Duodenal mucosa (tissue), 2 donors: ENCODE results near the gene HES7.

Source experiments
- H3K27ac ChIP-seq: one replicate; pipeline ENCODE4 v1.7.0; 2013; ENCODE audit warnings: low read depth, low read length
- H3K27me3 ChIP-seq, 2 donors: one replicate each; pipeline ENCODE4 v1.7.0; 2013; ENCODE audit warnings: low read length in 2 of 2, control low read depth in 1 of 2; ENCODE audit not compliant: insufficient read depth in 2 of 2, control insufficient read depth in 1 of 2
- H3K36me3 ChIP-seq, 2 donors: one replicate each; pipeline ENCODE4 v1.7.0; 2013; ENCODE audit warnings: low read length in 2 of 2, control low read depth in 1 of 2; ENCODE audit not compliant: insufficient read depth in 2 of 2, control insufficient read depth in 1 of 2
- H3K4me1 ChIP-seq, 2 donors: one replicate each; pipeline ENCODE4 v1.7.0; 2013; ENCODE audit warnings: low read length in 2 of 2, control low read depth in 1 of 2; ENCODE audit not compliant: insufficient read depth in 2 of 2, control insufficient read depth in 1 of 2
- H3K4me3 ChIP-seq, 2 donors: one replicate each; pipeline ENCODE4 v1.7.0; 2013; ENCODE audit warnings: low read length in 2 of 2, low read depth in 1 of 2
- H3K9ac ChIP-seq, 2 donors: one replicate each; pipeline ENCODE4 v1.7.0; 2013; ENCODE audit warnings: low read length in 2 of 2, low read depth in 1 of 2
- H3K9me3 ChIP-seq, 2 donors: one replicate each; pipeline ENCODE4 v1.7.0; 2013; ENCODE audit warnings: low read length in 2 of 2, control low read depth in 1 of 2; ENCODE audit not compliant: control insufficient read depth in 1 of 2

Gene HES7

DNA sequence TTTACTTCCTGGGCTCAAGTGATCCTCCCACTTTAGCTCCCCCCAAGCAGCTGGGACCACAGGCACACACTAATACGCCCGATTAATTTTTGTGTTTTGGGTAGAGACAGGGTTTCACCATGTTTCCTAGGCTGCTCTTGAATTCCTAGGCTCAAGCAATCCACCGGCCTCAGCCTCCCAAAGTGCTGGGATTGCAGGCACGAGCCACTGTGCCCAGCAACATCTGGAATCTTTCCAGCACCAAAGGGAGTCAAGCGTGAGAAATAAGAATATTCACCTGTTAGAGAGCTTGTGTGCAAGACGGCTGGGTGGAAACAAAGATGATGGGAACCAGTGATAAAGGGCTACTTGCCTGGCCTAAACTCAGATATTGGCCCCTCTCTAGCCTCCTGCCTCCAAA, 22.2 kb downstream of the HES7 start:
- Histone ChIP-seq H3K36me3 (no peaks in the 10 kb centered on the region), H3K9ac (no peak overlapping the region), H3K9me3 (no peaks in the 10 kb centered on the region), H3K27ac (no peak overlapping the region), H3K4me1 (no peaks in the 10 kb centered on the region), H3K27me3 (no peaks in the 10 kb centered on the region), H3K4me3 (no peak overlapping the region)

DNA sequence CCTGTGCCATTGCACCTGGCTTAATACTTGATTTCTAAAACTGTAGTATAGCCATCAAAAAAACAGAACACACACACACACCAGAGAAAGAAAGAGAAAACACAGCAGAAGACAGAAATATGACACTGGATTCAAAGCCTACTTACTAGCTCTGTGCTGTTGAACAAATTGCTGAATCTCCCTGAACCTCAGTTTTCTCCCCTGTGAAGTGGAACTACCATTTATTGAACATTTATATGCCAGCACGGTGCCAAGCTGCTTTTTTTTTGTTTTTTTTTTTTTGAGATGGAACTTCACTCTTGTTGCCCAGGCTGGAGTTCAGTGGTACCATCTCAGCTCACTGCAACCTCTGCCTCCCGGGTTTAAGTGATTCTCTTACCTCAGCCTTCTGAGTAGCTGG, 23.1 kb downstream of the HES7 start:
- Histone ChIP-seq H3K36me3 (no peaks in the 10 kb centered on the region), H3K9me3 (no peaks in the 10 kb centered on the region), H3K9ac (no peak overlapping the region), H3K4me3 (no peak overlapping the region), H3K27me3 (no peaks in the 10 kb centered on the region), H3K4me1 (no peaks in the 10 kb centered on the region), H3K27ac (no peak overlapping the region)

DNA sequence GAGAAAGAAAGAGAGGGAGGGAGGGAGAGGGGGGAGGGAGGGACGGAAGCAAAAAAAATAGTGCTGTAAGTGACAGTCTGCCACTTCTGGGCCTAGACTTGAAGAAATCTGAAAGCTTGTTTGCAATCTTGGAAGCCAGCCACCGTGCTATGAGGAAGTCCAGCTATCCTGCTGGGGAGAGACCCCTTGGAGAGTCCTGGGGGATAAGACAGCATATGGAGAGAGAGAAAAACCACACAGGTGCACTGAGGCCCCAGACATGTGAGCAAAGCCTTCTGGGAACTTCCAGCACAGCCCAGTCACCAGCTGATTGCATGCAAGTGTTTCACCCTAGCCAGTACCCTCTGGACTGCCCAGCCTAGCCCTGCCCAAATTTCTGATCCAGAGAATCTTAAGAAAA, 23.8 kb downstream of the HES7 start:
- no peak overlapping the region for H3K9ac ChIP-seq
- peaks cover 0 to 6% of the 10 kb centered on the region in 2 donors for H3K27me3 ChIP-seq
- H3K4me1 ChIP-seq: no peaks in the 10 kb centered on the region
- H3K9me3 ChIP-seq: no peaks in the 10 kb centered on the region
- H3K27ac ChIP-seq: no peak overlapping the region
- H3K36me3 ChIP-seq: no peaks in the 10 kb centered on the region
- no peak overlapping the region for H3K4me3 ChIP-seq

DNA sequence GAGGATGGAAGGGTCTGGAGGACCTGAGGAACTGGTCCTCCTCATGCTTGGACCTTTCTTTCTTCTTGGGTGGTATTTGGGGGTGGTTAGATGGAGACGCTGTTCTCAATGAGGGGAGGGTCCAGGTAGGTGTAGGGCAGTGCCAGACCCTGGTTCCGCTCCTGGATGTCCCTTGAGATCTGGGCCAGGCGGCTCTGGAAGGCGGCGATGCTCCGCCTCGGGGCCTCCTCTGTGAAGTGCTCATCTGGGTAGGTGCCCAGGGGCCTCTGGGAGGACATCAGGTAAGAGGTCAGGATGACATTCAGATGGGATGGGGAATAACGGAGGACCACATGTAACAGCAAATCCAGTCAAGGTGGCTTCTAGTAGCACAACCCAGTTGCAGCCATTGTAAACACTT, 27.4 kb downstream of the HES7 start:
- no peaks in the 10 kb centered on the region for H3K36me3 ChIP-seq
- no peaks in the 10 kb centered on the region for H3K9me3 ChIP-seq

GRCh38 chr17:8095361-8095760, 28.5 kb downstream of the HES7 start:
- Histone ChIP-seq H3K9me3 (no peaks in the 10 kb centered on the region), H3K4me3 (no peak overlapping the region), H3K36me3 (no peaks in the 10 kb centered on the region), H3K4me1 (no peaks in the 10 kb centered on the region), H3K9ac (no peak overlapping the region), H3K27me3 (peaks cover 11 to 18% of the 10 kb centered on the region in 2 donors), H3K27ac (no peak overlapping the region)

More for the DNA sequence above, 27.4 kb downstream of the HES7 start:
- Histone ChIP-seq H3K4me1 (no peaks in the 10 kb centered on the region), H3K9ac (no peak overlapping the region), H3K27ac (no peak overlapping the region), H3K27me3 (peaks cover 8 to 14% of the 10 kb centered on the region in 2 donors), H3K4me3 (no peak overlapping the region)

DNA sequence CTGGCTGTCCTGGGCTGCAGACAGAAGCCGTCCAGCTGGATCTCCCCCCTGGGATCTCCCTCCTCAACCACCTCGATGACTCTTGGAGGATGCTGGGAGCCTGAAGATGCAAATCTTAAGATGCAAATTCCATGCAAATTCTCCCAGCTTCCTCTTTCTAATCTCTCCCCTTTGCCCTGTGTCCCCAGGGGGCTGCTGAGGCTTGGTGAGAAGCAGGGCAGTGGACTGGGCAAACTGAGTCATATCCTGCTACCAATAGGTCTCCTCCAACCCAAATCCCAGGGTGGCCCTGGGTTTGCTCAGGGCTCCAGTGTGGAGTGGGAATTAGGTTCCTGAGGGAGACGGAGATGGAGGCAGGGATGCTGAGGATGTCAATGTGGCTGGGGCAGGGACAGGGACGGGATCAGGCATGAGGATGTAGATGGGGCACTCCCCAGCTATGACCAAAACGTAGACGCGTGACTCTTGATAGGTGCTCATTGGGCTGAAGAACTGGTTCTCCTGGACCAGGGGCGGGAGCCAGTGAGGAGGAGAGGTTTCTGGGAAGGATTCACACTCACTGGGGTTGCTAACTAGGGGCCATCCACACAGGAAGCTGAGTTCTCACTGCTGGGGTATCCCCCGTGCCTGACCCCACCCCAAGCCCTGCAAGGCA, 32.7 kb downstream of the HES7 start:
- Histone ChIP-seq H3K9ac (no peak overlapping the region), H3K36me3 (no peaks in the 10 kb centered on the region), H3K4me1 (no peaks in the 10 kb centered on the region), H3K27me3 (peaks cover 25 to 27% of the 10 kb centered on the region in 2 donors), H3K4me3 (no peak overlapping the region), H3K9me3 (no peaks in the 10 kb centered on the region), H3K27ac (no peak overlapping the region)

GRCh38 chr17:8089728-8090127, 34.2 kb downstream of the HES7 start:
- Histone ChIP-seq H3K36me3 (no peaks in the 10 kb centered on the region), H3K27me3 (peaks cover 24 to 26% of the 10 kb centered on the region in 2 donors), H3K4me3 (no peak overlapping the region), H3K9ac (no peak overlapping the region), H3K9me3 (no peaks in the 10 kb centered on the region), H3K4me1 (no peaks in the 10 kb centered on the region), H3K27ac (no peak overlapping the region)

DNA sequence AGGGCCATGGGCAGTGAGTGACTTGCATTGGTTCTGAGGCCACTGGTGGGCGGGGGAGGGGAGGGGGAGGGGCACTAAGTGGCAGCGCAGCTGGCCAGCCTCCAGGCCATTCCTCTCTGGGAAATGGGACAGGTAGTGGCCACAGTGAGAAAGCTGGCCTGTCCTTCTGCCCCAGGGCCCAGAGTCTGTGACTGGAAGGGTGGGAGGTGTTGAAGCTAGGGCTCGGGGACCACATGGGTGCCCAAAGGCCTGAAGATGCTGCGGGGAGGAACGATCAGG, 36.0 kb downstream of the HES7 start:
- Histone ChIP-seq H3K27me3 (peaks cover 22% of the 10 kb centered on the region in 2 donors), H3K27ac (no peak overlapping the region), H3K4me1 (no peaks in the 10 kb centered on the region), H3K4me3 (no peak overlapping the region), H3K36me3 (no peaks in the 10 kb centered on the region), H3K9me3 (no peaks in the 10 kb centered on the region), H3K9ac (no peak overlapping the region)

GRCh38 chr17:8087075-8087951, 36.6 kb downstream of the HES7 start, which contains the start of gene ALOX12B:
TSS of gene ALOX12B (minus strand) at chr17:8087716. CDS start at chr17:8087442, 274 bp downstream.
- Histone ChIP-seq H3K4me1 (no peaks in the 10 kb centered on the region), H3K4me3 (no peak within 1 kb of the TSS), H3K36me3 (no peaks in the 10 kb centered on the region), H3K9me3 (no peaks in the 10 kb centered on the region), H3K27me3 (peaks cover 18% of the 10 kb centered on the region in 2 donors), H3K9ac (no peak within 1 kb of the TSS), H3K27ac (no peak within 1 kb of the TSS)

DNA sequence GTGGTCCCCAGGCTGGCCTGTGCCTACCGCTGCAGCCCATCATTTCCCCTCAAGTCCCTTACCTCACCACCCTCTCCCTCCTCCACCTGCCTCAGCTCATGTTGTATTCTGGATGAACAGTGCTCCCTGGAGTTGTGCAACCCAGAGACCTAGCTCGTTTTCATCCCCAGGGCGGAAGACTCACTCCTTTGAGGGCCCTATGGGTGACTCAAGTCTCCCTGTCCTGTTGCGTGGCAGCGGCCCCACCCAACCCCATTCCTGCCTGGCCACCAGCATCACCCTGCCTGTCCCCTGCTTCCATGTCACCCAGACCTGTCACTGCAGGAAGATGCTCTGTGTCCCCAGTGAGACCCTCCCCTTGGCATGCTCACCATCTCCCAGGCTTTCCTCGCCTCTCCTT, 39.7 kb downstream of the HES7 start:
- Histone ChIP-seq H3K9ac (no peak overlapping the region), H3K27ac (no peak overlapping the region), H3K27me3 (peaks cover 16 to 17% of the 10 kb centered on the region in 2 donors), H3K4me1 (peaks cover 5 to 12% of the 10 kb centered on the region in 2 donors), H3K36me3 (no peaks in the 10 kb centered on the region), H3K4me3 (no peak overlapping the region), H3K9me3 (no peaks in the 10 kb centered on the region)
